HEK293 (cell line): ENCODE results near the gene SLC16A10.

Experiments
- ATF2 ChIP-seq: fragments of 450-650 bp; formaldehyde crosslinking; IDR thresholded peaks from 2 replicates; pipeline ENCODE4 v1.5.1; 2016; ENCODE audit warnings: missing biosample characterization, missing genetic modification characterization, low read depth
- CTCF ChIP-seq: fragments of 450-650 bp; formaldehyde crosslinking; IDR thresholded peaks from 2 replicates; pipeline ENCODE4 v1.5.1; 2016; ENCODE audit warnings: missing biosample characterization, missing genetic modification characterization
- GLIS1 ChIP-seq: fragments of 450-650 bp; formaldehyde crosslinking; IDR thresholded peaks from 2 replicates; pipeline ENCODE4 v1.5.1; 2016; ENCODE audit warnings: missing biosample characterization, missing genetic modification characterization
- GLIS2 ChIP-seq: fragments of 450-650 bp; formaldehyde crosslinking; IDR thresholded peaks from 2 replicates; pipeline ENCODE4 v1.5.1; 2016; ENCODE audit warnings: missing biosample characterization, missing genetic modification characterization
- REST ChIP-seq: fragments of 450-650 bp; formaldehyde crosslinking; IDR thresholded peaks from 2 replicates; pipeline ENCODE4 v1.5.1; 2016; ENCODE audit warnings: missing biosample characterization, missing genetic modification characterization
- SCRT2 ChIP-seq: fragments of 450-650 bp; formaldehyde crosslinking; IDR thresholded peaks from 2 replicates; pipeline ENCODE4 v1.5.1; 2016; ENCODE audit warnings: missing biosample characterization, missing genetic modification characterization
- YY1 ChIP-seq: fragments of 450-650 bp; formaldehyde crosslinking; IDR thresholded peaks from 2 replicates; pipeline ENCODE4 v1.5.1; 2018; ENCODE audit warnings: missing biosample characterization, missing genetic modification characterization
- ZNF132 ChIP-seq: fragments of 450-650 bp; formaldehyde crosslinking; IDR thresholded peaks from 2 replicates; pipeline ENCODE4 v1.5.1; 2017; ENCODE audit warnings: missing biosample characterization, missing genetic modification characterization, borderline replicate concordance
- ZNF18 ChIP-seq: fragments of 450-650 bp; formaldehyde crosslinking; IDR thresholded peaks from 2 replicates; pipeline ENCODE4 v1.5.1; 2016; ENCODE audit warnings: missing biosample characterization, missing genetic modification characterization
- ZNF335 ChIP-seq: fragments of 450-650 bp; formaldehyde crosslinking; conservative IDR thresholded peaks from 2 replicates; pipeline ENCODE4 v1.5.1; 2016; ENCODE audit warnings: missing biosample characterization, missing genetic modification characterization
- ZNF660 ChIP-seq: fragments of 450-650 bp; IDR thresholded peaks from 2 replicates; pipeline ENCODE4 v1.5.1; 2018; ENCODE audit warnings: missing biosample characterization, mild to moderate bottlenecking, missing genetic modification characterization
- ZNF677 ChIP-seq: fragments of 450-650 bp; IDR thresholded peaks from 2 replicates; pipeline ENCODE4 v1.5.0; 2018; ENCODE audit warnings: missing biosample characterization, mild to moderate bottlenecking, missing genetic modification characterization, moderate library complexity
- ZNF776 ChIP-seq: fragments of 450-650 bp; formaldehyde crosslinking; IDR thresholded peaks from 2 replicates; pipeline ENCODE4 v1.5.0; 2017; ENCODE audit warnings: missing biosample characterization, missing genetic modification characterization, borderline replicate concordance
- TF ChIP-seq, protein P1 (sequence below): fragments of 450-650 bp; formaldehyde crosslinking; IDR thresholded peaks from 2 replicates; pipeline ENCODE4 v1.5.1; 2016; ENCODE audit warnings: missing biosample characterization, missing genetic modification characterization

- TF ChIP-seq ZNF660 (tag by site-specific recombination) (no peak), ATF2 (tag by site-specific recombination) (no peak), ZNF677 (no peak), ZNF335 (tag by site-specific recombination) (no peak), CTCF (tag by site-specific recombination) (no peak), REST (tag by site-specific recombination) (no peak), GLIS2 (tag by site-specific recombination) (no peak), YY1 (tag by site-specific recombination) (no peak), ZNF776 (tag by site-specific recombination) (no peak), ZNF132 (tag by site-specific recombination) (no peak), SCRT2 (tag by site-specific recombination) (no peak), ZNF18 (tag by site-specific recombination) (no peak), GLIS1 (tag by site-specific recombination) (no peak)
- TF ChIP-seq, protein P1, sequence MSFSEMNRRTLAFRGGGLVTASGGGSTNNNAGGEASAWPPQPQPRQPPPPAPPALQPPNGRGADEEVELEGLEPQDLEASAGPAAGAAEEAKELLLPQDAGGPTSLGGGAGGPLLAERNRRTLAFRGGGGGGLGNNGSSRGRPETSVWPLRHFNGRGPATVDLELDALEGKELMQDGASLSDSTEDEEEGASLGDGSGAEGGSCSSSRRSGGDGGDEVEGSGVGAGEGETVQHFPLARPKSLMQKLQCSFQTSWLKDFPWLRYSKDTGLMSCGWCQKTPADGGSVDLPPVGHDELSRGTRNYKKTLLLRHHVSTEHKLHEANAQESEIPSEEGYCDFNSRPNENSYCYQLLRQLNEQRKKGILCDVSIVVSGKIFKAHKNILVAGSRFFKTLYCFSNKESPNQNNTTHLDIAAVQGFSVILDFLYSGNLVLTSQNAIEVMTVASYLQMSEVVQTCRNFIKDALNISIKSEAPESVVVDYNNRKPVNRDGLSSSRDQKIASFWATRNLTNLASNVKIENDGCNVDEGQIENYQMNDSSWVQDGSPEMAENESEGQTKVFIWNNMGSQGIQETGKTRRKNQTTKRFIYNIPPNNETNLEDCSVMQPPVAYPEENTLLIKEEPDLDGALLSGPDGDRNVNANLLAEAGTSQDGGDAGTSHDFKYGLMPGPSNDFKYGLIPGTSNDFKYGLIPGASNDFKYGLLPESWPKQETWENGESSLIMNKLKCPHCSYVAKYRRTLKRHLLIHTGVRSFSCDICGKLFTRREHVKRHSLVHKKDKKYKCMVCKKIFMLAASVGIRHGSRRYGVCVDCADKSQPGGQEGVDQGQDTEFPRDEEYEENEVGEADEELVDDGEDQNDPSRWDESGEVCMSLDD (tag by site-specific recombination): no peak
These were observed 113.9 kb downstream of the SLC16A10 start for GRCh38 chr6:111201244-111201554.
